Thyroid gland (tissue), 4 donors: ENCODE measurements around the gene FKBP2.

ENCODE experiments used
- CTCF ChIP-seq, 6 experiments: fragments of 200-600 bp in 3 of 6; fragments of 450-650 bp in 3 of 6; sonication (generic) in 3 of 6; IDR thresholded peaks; one replicate each; pipeline ENCODE4 v1.5.1; 2016 to 2019; ENCODE audit warnings: antibody characterized with exemption in 6 of 6, mild to moderate bottlenecking in 2 of 6, inconsistent platforms in 1 of 6, moderate library complexity in 1 of 6
- POLR2A ChIP-seq, 2 donors: fragments of 450-650 bp; IDR thresholded peaks; one replicate each; pipeline ENCODE4 v1.6.1; 2017; ENCODE audit warnings: antibody characterized with exemption in 2 of 2, mild to moderate bottlenecking in 2 of 2, moderate library complexity in 1 of 2

GRCh38 chr11:64203421-64204079 lies 37.3 kb upstream of the FKBP2 start:
- TF ChIP-seq POLR2A (IDR thresholded peaks at IDR 0.05) (no peak), CTCF (IDR thresholded peaks at IDR 0.05) (no peak)
